ENCODE data around the gene GNL2. TPM values are rescaled to one million over a fixed set of nuclear protein-coding genes. Genes with fewer than 3 reads are reported as not detected.
A peak's percentile ranks its signal among the peaks of the same experiment; 100 is the strongest.

GNL2 gene
- total RNA-seq (2014; rRNA removed; shearing (Covaris generic)): 170 and 197 TPM in 2 replicates

- Histone ChIP-seq H3K36me3 (replicated peaks; ENCODE audit: control insufficient read depth, insufficient read depth, low read length) (peaks cover 14% of the 10 kb centered on the region), H3K27me3 (ENCODE audit: control insufficient read depth, insufficient read depth, low read length) (peaks cover 2% of the 10 kb centered on the region; the same call in 1 of the 2 replicates), H3K4me3 (ENCODE audit: insufficient read depth, low read depth, low read length) (peak within 1 kb of the TSS; percentile 93)
- peak; percentile 98 for DNase-seq
These were observed at the start of gene GNL2 for GRCh38 chr1:37595440-37596181. TSS of gene GNL2 (minus strand) at chr1:37595937. CDS start at chr1:37595822, 115 bp downstream.

- Histone ChIP-seq H3K4me3 (ENCODE audit: insufficient read depth, low read depth, low read length) (no peak overlapping the region), H3K27me3 (ENCODE audit: control insufficient read depth, insufficient read depth, low read length) (peaks cover 56% of the 10 kb centered on the region), H3K36me3 (replicated peaks; ENCODE audit: control insufficient read depth, insufficient read depth, low read length) (no peaks in the 10 kb centered on the region)
- no peak for DNase-seq
These were observed 45.3 kb upstream of the GNL2 start for GRCh38 chr1:37641059-37641458.

- no peak overlapping the region for H3K4me3 ChIP-seq (ENCODE audit: insufficient read depth, low read depth, low read length)
- H3K27me3 ChIP-seq (ENCODE audit: control insufficient read depth, insufficient read depth, low read length): peaks cover 80% of the 10 kb centered on the region
- no peaks in the 10 kb centered on the region for H3K36me3 ChIP-seq (replicated peaks; ENCODE audit: control insufficient read depth, insufficient read depth, low read length)
- no peak for DNase-seq
These were observed 40.7 kb upstream of the GNL2 start for GRCh38 chr1:37636435-37636834.

- peak overlapping the region; percentile 40 for H3K4me3 ChIP-seq (ENCODE audit: insufficient read depth, low read depth, low read length)
- peaks cover 88% of the 10 kb centered on the region for H3K27me3 ChIP-seq (ENCODE audit: control insufficient read depth, insufficient read depth, low read length)
- DNase-seq: no peak
- no peaks in the 10 kb centered on the region for H3K36me3 ChIP-seq (replicated peaks; ENCODE audit: control insufficient read depth, insufficient read depth, low read length)
These were observed 39.5 kb upstream of the GNL2 start for GRCh38 chr1:37634992-37635902.

- Histone ChIP-seq H3K36me3 (replicated peaks; ENCODE audit: control insufficient read depth, insufficient read depth, low read length) (no peaks in the 10 kb centered on the region), H3K4me3 (ENCODE audit: insufficient read depth, low read depth, low read length) (peak within 1 kb of the TSS; percentile 40), H3K27me3 (ENCODE audit: control insufficient read depth, insufficient read depth, low read length) (peaks cover 92% of the 10 kb centered on the region)
- DNase-seq: peak; percentile 94
These were observed 38.7 kb upstream of the GNL2 start, which contains the start of gene RSPO1 for GRCh38 chr1:37634244-37634991. TSS of gene RSPO1 (minus strand) at chr1:37634892. CDS start at chr1:37629661, 5,231 bp downstream.

- Histone ChIP-seq H3K36me3 (replicated peaks; ENCODE audit: control insufficient read depth, insufficient read depth, low read length) (no peaks in the 10 kb centered on the region), H3K4me3 (ENCODE audit: insufficient read depth, low read depth, low read length) (peak overlapping the region; percentile 40; the same call in 1 of the 2 replicates), H3K27me3 (ENCODE audit: control insufficient read depth, insufficient read depth, low read length) (peaks cover 91% of the 10 kb centered on the region)
- peak; percentile 78 for DNase-seq
These were observed 38.2 kb upstream of the GNL2 start for GRCh38 chr1:37633938-37634243.

GRCh38 chr1:37633040-37633937, 37.6 kb upstream of the GNL2 start:
- Histone ChIP-seq H3K4me3 (ENCODE audit: insufficient read depth, low read depth, low read length) (peak overlapping the region; percentile 40; the same call in 1 of the 2 replicates), H3K36me3 (replicated peaks; ENCODE audit: control insufficient read depth, insufficient read depth, low read length) (no peaks in the 10 kb centered on the region), H3K27me3 (ENCODE audit: control insufficient read depth, insufficient read depth, low read length) (peaks cover 90% of the 10 kb centered on the region)
- DNase-seq: peak; percentile 72

- no peak for DNase-seq
- Histone ChIP-seq H3K27me3 (ENCODE audit: control insufficient read depth, insufficient read depth, low read length) (peaks cover 87% of the 10 kb centered on the region), H3K4me3 (ENCODE audit: insufficient read depth, low read depth, low read length) (no peak overlapping the region), H3K36me3 (replicated peaks; ENCODE audit: control insufficient read depth, insufficient read depth, low read length) (no peaks in the 10 kb centered on the region)
These were observed 35.3 kb upstream of the GNL2 start for GRCh38 chr1:37631036-37631435.

GRCh38 chr1:37630426-37631028, 34.8 kb upstream of the GNL2 start:
- DNase-seq: peak; percentile 81
- peaks cover 83% of the 10 kb centered on the region for H3K27me3 ChIP-seq (ENCODE audit: control insufficient read depth, insufficient read depth, low read length)
- no peak overlapping the region for H3K4me3 ChIP-seq (ENCODE audit: insufficient read depth, low read depth, low read length)
- no peaks in the 10 kb centered on the region for H3K36me3 ChIP-seq (replicated peaks; ENCODE audit: control insufficient read depth, insufficient read depth, low read length)

- no peaks in the 10 kb centered on the region for H3K36me3 ChIP-seq (replicated peaks; ENCODE audit: control insufficient read depth, insufficient read depth, low read length)
- DNase-seq: no peak
- peaks cover 77% of the 10 kb centered on the region for H3K27me3 ChIP-seq (ENCODE audit: control insufficient read depth, insufficient read depth, low read length)
- no peak overlapping the region for H3K4me3 ChIP-seq (ENCODE audit: insufficient read depth, low read depth, low read length)
These were observed 34.1 kb upstream of the GNL2 start for GRCh38 chr1:37629726-37630425.

- no peak for DNase-seq
- H3K4me3 ChIP-seq (ENCODE audit: insufficient read depth, low read depth, low read length): no peak overlapping the region
- peaks cover 68% of the 10 kb centered on the region for H3K27me3 ChIP-seq (ENCODE audit: control insufficient read depth, insufficient read depth, low read length)
- H3K36me3 ChIP-seq (replicated peaks; ENCODE audit: control insufficient read depth, insufficient read depth, low read length): no peaks in the 10 kb centered on the region
These were observed 33.3 kb upstream of the GNL2 start for GRCh38 chr1:37629008-37629407.

- no peak for DNase-seq
- Histone ChIP-seq H3K4me3 (ENCODE audit: insufficient read depth, low read depth, low read length) (no peak overlapping the region), H3K27me3 (ENCODE audit: control insufficient read depth, insufficient read depth, low read length) (peaks cover 61% of the 10 kb centered on the region), H3K36me3 (replicated peaks; ENCODE audit: control insufficient read depth, insufficient read depth, low read length) (no peaks in the 10 kb centered on the region)
These were observed 32.4 kb upstream of the GNL2 start for GRCh38 chr1:37628026-37628556.

Data from H7 (cell line).